Neural cell (in vitro differentiated cells): ENCODE data around the gene KRT7.

ENCODE experiments used
- CTCF ChIP-seq: fragments of 450-650 bp; IDR thresholded peaks from 2 replicates; pipeline ENCODE4 v1.5.1; 2014; ENCODE audit warnings: antibody characterized with exemption, mild to moderate bottlenecking, moderate library complexity; ENCODE audit not compliant: poor library complexity, severe bottlenecking
- EP300 ChIP-seq: fragments of 450-650 bp; conservative IDR thresholded peaks from 2 replicates; pipeline ENCODE4 v1.6.1; 2014; ENCODE audit warnings: antibody characterized with exemption, mild to moderate bottlenecking, moderate library complexity; ENCODE audit not compliant: poor library complexity, severe bottlenecking
- RAD21 ChIP-seq: fragments of 450-650 bp; conservative IDR thresholded peaks from 2 replicates; pipeline ENCODE4 v1.6.1; 2014; ENCODE audit warnings: antibody characterized with exemption, mild to moderate bottlenecking, moderate library complexity
- TAF1 ChIP-seq: IDR thresholded peaks from 2 replicates; pipeline ENCODE4 v1.6.1; 2012; ENCODE audit warnings: low read depth

GRCh38 chr12:52214421-52214802, 18.6 kb upstream of the KRT7 start:
- no peak for TF ChIP-seq EP300
- no peak for TF ChIP-seq CTCF
- TF ChIP-seq TAF1, result no peak
- no peak for TF ChIP-seq RAD21
